ENCODE results near the gene SNX6. TPM values are rescaled to one million over a fixed set of nuclear protein-coding genes. Genes with fewer than 3 reads are reported as not detected.
"Not testable (repeated sequence)": the region's sequence is repeated elsewhere in the genome, so short reads cannot be mapped to it uniquely, and the experiment has no call there.

Gene SNX6
- total and polyA plus RNA-seq, 7 donors, result 30.7 to 66.2 (median 43.8) TPM

- H3K36me3 ChIP-seq (ENCODE audit: insufficient read depth in 1 of 2, low read depth in 1 of 2), result peaks cover 18 to 100% of the 10 kb centered on the region in 2 donors
- intact Hi-C loops (cut with DNase I), result no loop called here
- DNase-seq (no peak), ATAC-seq (no peak)
- H3K27me3 ChIP-seq (ENCODE audit: insufficient read depth in 3 of 3, low read length in 2 of 3), result no peaks in the 10 kb centered on the region
- no peaks in the 10 kb centered on the region for H3K9me3 ChIP-seq
- H3K4me1 ChIP-seq, result no peaks in the 10 kb centered on the region
- no peak overlapping the region for H3K4me3 ChIP-seq
- TF ChIP-seq CTCF (IDR thresholded peaks at IDR 0.05), result no peak
- 89 to 94% (median 90%) methylated on average over 2 of the region's 2 CpGs for WGBS, 3 donors
- no peak overlapping the region for H3K27ac ChIP-seq
Observed at GRCh38 chr14:34522496-34522895, 107.5 kb downstream of the SNX6 start.

- H3K4me3 ChIP-seq; H3K9me3 ChIP-seq; H3K4me1 ChIP-seq; H3K27me3 ChIP-seq (ENCODE audit: insufficient read depth in 3 of 3, low read length in 2 of 3); DNase-seq; intact Hi-C loops (cut with DNase I); ATAC-seq; H3K27ac ChIP-seq: not testable (repeated sequence)
- H3K36me3 ChIP-seq (ENCODE audit: insufficient read depth in 1 of 2, low read depth in 1 of 2), result peaks cover 16 to 98% of the 10 kb centered on the region in 2 donors
- 96 to 99% (median 98%) methylated on average over 6 of the region's 6 CpGs for WGBS, 3 donors
Observed at GRCh38 chr14:34521071-34521470, 108.9 kb downstream of the SNX6 start.

GRCh38 chr14:34520304-34520970, 109.5 kb downstream of the SNX6 start:
- H3K9me3 ChIP-seq; H3K27me3 ChIP-seq (ENCODE audit: insufficient read depth in 3 of 3, low read length in 2 of 3); H3K4me1 ChIP-seq; intact Hi-C loops (cut with DNase I); ATAC-seq; H3K4me3 ChIP-seq; DNase-seq; H3K27ac ChIP-seq: not testable (repeated sequence)
- H3K36me3 ChIP-seq (ENCODE audit: insufficient read depth in 1 of 2, low read depth in 1 of 2), result peaks cover 16 to 98% of the 10 kb centered on the region in 2 donors
- 95 to 97% (median 96%) methylated on average over 7 of the region's 7 CpGs for WGBS, 3 donors

Other genes with a start within 250 kb of the SNX6 start
- gene SPTSSA, start 167.9 kb downstream of the SNX6 start, total RNA-seq, result 10 to 100 TPM in 3 of 4 donors, 1 to 10 TPM in 1; 9.0 to 25.2 (median 18.9) TPM
- gene SPTSSA, start 167.9 kb downstream of the SNX6 start, polyA plus RNA-seq, result 10 to 100 TPM; 25.4 to 32.9 (median 28.5) TPM
- 10 to 100 TPM; 19.9 to 28.2 (median 24.0) TPM for gene EAPP, start 90.4 kb downstream of the SNX6 start, total RNA-seq
- gene EAPP, start 90.4 kb downstream of the SNX6 start, polyA plus RNA-seq, result 10 to 100 TPM; 16.5 to 30.1 (median 22.9) TPM
- gene CFL2, start 84.4 kb upstream of the SNX6 start, total RNA-seq, result 100 to 1,000 TPM; 529 to 767 (median 721) TPM
- 100 to 1,000 TPM; 158 to 616 (median 541) TPM for gene CFL2, start 84.4 kb upstream of the SNX6 start, polyA plus RNA-seq
- 10 to 100 TPM in 3 of 4 donors, 1 to 10 TPM in 1; 7.5 to 28.3 (median 15.5) TPM for gene BAZ1A, start 245.2 kb upstream of the SNX6 start, total RNA-seq
- 10 to 100 TPM in 2 of 3 donors, 1 to 10 TPM in 1; 9.3 to 16.7 (median 15.3) TPM for gene BAZ1A, start 245.2 kb upstream of the SNX6 start, polyA plus RNA-seq

Data from psoas muscle (tissue), 8 donors.